ENCODE measurements around the gene ANKRD12.

Gene ANKRD12

GRCh38 chr18:9189491-9189890, 52.9 kb downstream of the ANKRD12 start:
- no peak for DNase-seq

- no peak for DNase-seq
These were observed 55.2 kb downstream of the ANKRD12 start for GRCh38 chr18:9191658-9192256.

GRCh38 chr18:9193031-9193430, 56.5 kb downstream of the ANKRD12 start:
- no peak for DNase-seq

DNA sequence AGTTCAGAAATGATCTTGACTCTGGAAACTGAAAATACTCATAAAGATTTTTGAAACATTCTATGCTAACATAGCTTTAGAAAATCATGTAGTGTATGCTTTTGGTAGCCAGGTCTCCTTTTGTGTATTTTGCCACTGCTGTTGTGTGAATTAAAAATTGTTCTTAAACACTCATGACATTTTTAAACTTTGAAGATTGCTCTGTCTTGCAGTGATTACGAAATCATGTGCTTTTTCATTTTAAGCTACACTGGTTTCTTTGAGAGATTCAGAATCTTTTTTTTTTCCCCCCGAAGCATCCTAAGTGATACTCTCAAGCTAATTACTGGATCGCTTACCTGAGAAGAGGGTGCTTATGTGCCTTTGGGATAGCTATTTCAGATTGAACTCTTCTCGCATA, 60.0 kb downstream of the ANKRD12 start:
- no peak for DNase-seq

- no peak for DNase-seq
These were observed 63.1 kb downstream of the ANKRD12 start for GRCh38 chr18:9199681-9200080.

DNA sequence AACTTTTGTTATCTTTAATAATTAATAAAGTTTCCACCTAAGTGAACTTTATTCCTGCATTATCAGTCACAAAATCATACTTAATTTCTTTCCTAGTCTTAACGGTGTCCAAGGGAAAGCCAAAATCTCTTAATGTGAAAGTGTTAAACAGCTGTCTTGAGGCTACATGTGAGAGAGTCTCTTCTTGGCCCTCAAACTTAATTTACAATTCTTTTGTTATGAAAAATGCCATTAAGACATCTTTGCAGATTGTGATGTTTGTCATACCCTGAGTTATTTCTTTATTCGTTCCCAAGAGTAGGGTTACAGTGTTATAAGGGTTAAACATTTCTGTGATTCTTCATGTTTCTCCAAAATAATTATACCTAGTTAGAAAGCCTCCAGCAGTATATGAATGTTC, 64.6 kb downstream of the ANKRD12 start:
- no peak for DNase-seq

- no peak for DNase-seq
These were observed 68.1 kb downstream of the ANKRD12 start for GRCh38 chr18:9204659-9205058.

- DNase-seq = no peak
These were observed 69.8 kb downstream of the ANKRD12 start for GRCh38 chr18:9206421-9206820.

DNA sequence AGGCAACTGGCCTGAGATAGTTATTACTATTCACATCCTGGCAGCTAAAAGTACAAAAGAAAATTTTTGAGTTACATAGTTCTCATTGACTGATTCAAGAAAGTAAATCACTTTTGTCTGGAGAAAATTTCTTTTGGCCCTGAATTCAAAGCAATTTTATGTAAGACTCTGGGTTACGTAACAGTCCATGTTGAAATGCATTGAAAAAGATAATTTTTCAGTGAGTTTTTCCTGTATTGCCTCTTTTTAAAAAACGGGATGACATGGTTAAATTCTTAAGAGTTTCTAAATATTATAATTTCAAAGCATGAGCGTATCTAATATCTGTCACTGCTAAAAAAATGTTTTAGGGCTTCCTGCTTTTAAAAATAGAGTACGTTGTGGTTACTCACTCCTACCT, 72.7 kb downstream of the ANKRD12 start:
- no peak for DNase-seq

GRCh38 chr18:9210966-9211365, 74.4 kb downstream of the ANKRD12 start:
- no peak for DNase-seq

- DNase-seq = no peak
These were observed 75.4 kb downstream of the ANKRD12 start for GRCh38 chr18:9211955-9212354.

DNA sequence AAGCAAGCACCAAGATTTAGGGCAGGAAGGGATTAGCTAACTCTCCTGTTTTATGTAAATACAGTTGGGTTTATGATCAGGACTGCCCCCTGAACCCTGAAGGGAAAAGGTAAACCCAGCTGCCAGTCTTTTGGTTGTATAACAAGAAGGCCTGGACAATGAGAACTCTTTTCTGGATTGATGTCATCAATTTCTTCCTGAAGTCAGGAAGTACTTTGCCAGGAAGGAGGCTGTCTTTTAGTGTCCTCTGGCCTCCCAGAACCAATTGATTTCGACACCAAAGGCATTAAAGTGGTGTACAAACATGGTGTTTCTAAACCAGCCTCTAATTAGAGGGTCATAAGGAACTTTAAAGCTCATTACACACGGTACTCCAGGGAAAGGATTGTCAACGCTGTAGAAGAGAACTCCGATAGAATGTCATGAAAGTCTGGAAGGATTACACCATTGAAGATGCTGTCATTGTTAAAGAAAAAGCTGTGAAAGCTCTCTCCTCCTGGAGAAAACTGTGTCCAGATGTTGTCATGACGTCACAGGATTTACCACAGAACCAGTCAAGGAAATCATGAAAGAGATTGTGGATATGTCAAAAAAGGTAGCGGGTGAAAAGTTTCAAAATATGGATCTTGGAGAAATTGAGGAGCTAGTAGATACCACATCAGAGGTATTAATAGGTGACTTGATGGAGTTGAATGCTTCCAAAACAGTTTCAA, 78.8 kb downstream of the ANKRD12 start:
- DNase-seq = no peak

GRCh38 chr18:9216459-9216858, 79.9 kb downstream of the ANKRD12 start:
- no peak for DNase-seq

DNA sequence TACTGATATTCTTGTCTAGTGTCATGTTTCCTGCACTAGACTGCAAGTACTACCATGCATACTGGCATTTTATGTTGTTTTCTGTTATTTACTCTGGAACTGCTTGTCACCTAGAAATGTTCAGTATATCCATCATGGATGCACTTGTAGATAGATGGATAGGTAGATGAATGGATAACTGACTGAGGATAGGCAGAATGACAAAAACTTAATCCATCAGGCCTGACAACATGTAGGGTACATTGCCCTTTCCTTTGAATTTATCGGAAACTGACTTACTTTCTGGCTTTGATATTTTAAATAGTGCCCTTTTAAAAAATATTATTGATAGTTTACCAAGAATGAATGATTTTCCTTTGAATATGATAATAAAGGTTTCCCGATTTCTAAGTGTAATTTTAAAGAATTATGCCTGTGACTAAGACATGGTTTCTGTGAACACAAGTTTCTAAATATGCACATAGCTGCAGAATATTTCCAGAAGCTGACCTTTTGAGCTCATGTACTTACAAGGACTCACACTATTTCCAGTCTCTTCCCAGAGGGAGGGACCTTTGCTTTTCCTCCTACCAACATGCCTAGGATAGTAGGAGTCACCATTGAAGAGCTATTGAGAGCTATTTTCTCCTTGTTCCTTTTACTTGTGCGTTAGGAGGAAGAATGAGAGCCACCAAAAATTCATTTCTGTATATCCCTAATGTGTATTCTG, 81.3 kb downstream of the ANKRD12 start:
- DNase-seq = no peak

GRCh38 chr18:9221040-9221439, 84.5 kb downstream of the ANKRD12 start:
- DNase-seq = no peak

DNA sequence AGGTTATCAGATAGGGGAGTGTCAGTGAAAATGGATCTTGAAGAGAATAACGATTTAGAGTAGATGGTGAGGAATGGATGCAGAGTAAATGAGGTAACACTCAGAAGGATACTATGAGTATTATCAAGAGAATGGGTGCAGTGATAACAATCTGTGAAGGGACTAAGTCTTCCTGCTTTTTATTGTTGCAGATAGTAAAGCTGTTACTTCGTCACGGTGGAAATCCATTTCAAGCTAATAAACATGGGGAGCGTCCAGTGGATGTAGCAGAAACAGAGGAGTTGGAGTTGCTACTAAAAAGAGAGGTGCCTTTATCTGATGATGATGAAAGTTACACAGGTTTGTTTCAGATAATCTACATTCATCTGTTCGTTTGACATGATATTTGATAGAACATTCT, 85.1 kb downstream of the ANKRD12 start:
- DNase-seq = no peak

- no peak for DNase-seq
These were observed 86.8 kb downstream of the ANKRD12 start for GRCh38 chr18:9223356-9223755.

- no peak for DNase-seq
These were observed 89.9 kb downstream of the ANKRD12 start for GRCh38 chr18:9226463-9226862.

DNA sequence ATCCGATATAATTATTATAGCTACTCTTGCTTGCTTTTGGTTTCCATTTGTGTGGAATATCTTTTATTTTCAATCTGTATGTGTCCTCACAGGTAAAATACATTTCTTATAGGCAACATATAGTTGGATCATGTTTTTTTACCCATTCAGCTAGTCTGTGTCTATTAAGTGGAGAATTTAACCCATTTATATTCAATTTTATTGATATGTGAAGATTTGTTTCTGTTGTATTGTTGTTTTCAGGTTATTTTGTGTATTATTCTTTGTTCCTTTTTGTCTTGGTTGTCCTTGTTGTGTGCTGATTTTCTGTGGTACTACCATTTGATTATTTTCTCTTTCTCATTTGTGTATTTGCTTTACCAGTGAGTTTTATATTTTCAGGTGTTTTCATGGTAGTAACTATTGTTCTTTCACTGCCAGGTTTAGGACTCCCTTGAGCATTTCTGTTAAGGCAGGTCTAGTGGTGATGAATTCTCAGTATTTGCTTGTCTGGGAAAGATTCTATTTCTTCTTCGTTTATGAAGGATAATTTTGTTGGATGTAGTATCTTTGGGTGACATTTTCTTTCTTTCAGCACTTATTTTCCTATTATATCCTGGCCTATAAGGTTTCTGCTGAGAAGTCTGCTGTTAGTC, 95.4 kb downstream of the ANKRD12 start:
- no peak for DNase-seq

GRCh38 chr18:9232977-9233376, 96.4 kb downstream of the ANKRD12 start:
- DNase-seq = no peak

- no peak for DNase-seq
These were observed 97.3 kb downstream of the ANKRD12 start for GRCh38 chr18:9233771-9234440.

- no peak for DNase-seq
These were observed 97.9 kb downstream of the ANKRD12 start for GRCh38 chr18:9234528-9234927.

- DNase-seq = no peak
These were observed 101.4 kb downstream of the ANKRD12 start for GRCh38 chr18:9237981-9238380.
